Mammary epithelial cell (primary cell): ENCODE results near the gene KRTAP3-2.

Experiments
- CTCF ChIP-seq, 2 donors: IDR thresholded peaks in 1 of 2; conservative IDR thresholded peaks in 1 of 2; 2 replicates each; pipeline ENCODE4 v1.5.1; 2011 to 2012; ENCODE audit warnings: inconsistent platforms in 2 of 2, low read length in 2 of 2, mild to moderate bottlenecking in 2 of 2, control low read depth in 1 of 2, low read depth in 1 of 2; ENCODE audit not compliant: insufficient read depth in 1 of 2; ENCODE audit errors: extremely low read depth in 1 of 2
- EZH2 ChIP-seq: IDR thresholded peaks from 2 replicates; pipeline ENCODE4 v1.6.1; 2012; ENCODE audit warnings: low read length, inconsistent platforms, borderline replicate concordance

- TF ChIP-seq CTCF (conservative IDR thresholded peaks at IDR 0.05 in 1 of 2, IDR thresholded peaks at IDR 0.05 in 1 of 2; ENCODE audit: extremely low read depth in 1 of 2, insufficient read depth in 1 of 2, low read depth in 1 of 2, low read length in 2 of 2) (no peak), EZH2 (no peak)
Observed at GRCh38 chr17:41013181-41013580, 13.5 kb upstream of the KRTAP3-2 start.
